HT1080 (cell line): ENCODE data around the gene OR10AD1. TPM values are rescaled to one million over a fixed set of nuclear protein-coding genes. Genes with fewer than 3 reads are reported as not detected.
"Not testable (repeated sequence)": the region's sequence is repeated elsewhere in the genome, so short reads cannot be mapped to it uniquely, and the experiment has no call there.

Source experiments
- DNase-seq: peaks from one replicate; pipeline ENCODE4 v3.0.0-alpha.2; 2015; ENCODE audit warnings: low read depth
- polyA plus RNA-seq, 2 experiments: library from polyadenylated mRNA; depleted of rRNA; stranded (reverse); fragments of >200 nt; gene quantifications; 2 replicates each; pipeline ENCODE4 v1.2.3, GENCODE V29; 2015
- total RNA-seq: library from RNA; depleted of rRNA; stranded (reverse); fragments of >200 nt; shearing (Covaris generic); gene quantifications from 2 replicates; pipeline ENCODE4 v1.2.3, GENCODE V29; 2014; rRNA removed

The OR10AD1 gene, protein sequence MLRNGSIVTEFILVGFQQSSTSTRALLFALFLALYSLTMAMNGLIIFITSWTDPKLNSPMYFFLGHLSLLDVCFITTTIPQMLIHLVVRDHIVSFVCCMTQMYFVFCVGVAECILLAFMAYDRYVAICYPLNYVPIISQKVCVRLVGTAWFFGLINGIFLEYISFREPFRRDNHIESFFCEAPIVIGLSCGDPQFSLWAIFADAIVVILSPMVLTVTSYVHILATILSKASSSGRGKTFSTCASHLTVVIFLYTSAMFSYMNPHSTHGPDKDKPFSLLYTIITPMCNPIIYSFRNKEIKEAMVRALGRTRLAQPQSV
- total RNA-seq: not detected in 2 replicates
- not detected in 2 replicates for polyA plus RNA-seq (2015; cell fraction: cytosol; rRNA removed)
- not detected in 2 replicates for polyA plus RNA-seq (2015; cell fraction: nucleus; rRNA removed)

DNA sequence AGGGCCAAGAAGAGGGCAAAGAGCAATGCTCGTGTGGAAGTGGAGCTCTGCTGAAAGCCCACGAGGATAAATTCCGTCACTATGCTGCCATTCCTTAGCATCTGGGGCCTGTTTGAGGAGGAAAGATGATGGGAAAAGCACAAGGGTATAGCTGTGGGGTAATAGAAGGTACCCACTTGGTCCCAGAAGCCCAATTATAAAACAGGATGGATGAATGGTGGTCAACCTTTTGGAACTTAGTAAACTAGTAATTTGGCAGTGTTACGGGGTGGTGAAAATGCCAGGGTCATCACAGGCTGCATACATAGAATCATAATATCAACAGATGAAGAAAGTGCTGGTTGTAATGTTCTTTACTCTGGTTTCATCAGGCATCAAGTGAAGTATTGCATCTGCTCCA lies at the start of gene OR10AD1:
TSS of gene OR10AD1 (minus strand) at position 101 of the 400 bp plus-strand sequence. CDS start at position 101, 0 bp downstream.
- DNase-seq: no peak

- DNase-seq: peak; percentile 10
These were observed 44.3 kb upstream of the OR10AD1 start for GRCh38 chr12:48247181-48247966.

DNA sequence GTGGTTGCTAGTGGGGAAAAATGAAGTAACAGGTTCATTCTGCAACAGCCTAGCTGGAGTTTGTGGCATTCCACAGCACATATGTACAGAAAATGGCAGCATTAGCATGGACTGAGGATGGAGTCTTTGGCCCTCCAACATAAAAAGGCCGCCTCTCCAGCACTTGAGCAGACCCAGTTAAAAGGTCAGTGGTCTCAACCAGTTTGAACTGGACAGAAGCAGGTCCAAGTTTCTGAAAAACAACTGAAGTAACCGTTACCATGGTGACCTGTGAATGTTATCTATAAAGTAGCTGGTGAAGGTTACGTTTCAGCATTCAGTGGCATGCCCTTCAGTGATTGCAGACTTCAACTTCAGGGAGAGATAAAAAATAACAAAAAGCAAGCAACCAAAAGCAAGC lies 34.1 kb upstream of the OR10AD1 start:
- DNase-seq: no peak

GRCh38 chr12:48235796-48236333 lies 32.8 kb upstream of the OR10AD1 start:
- no peak for DNase-seq

- DNase-seq: not testable (repeated sequence)
These were observed 28.3 kb upstream of the OR10AD1 start for GRCh38 chr12:48231169-48231958.

DNA sequence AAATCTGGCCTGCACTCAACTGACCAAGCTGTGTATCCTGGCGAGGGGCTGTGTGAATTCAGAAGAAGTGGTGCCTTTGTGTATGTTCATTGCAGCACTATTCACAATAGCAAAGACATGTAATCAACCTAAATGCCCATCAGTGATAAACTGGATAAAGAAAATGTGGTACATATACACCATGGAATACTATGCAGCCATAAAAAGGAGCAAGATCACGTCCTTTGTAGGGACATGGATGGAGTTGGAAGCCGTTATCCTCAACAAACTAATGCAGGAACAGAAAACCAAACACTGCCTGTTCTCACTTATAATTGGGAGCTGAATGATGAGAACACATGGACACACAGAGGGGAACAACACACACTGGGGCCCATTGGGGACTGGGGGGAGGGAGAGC lies 21.4 kb upstream of the OR10AD1 start:
- DNase-seq: not testable (repeated sequence)

GRCh38 chr12:48221645-48222044 lies 18.6 kb upstream of the OR10AD1 start:
- DNase-seq: peak; percentile 13

- no peak for DNase-seq
These were observed 17.6 kb upstream of the OR10AD1 start for GRCh38 chr12:48220701-48221100.

GRCh38 chr12:48219631-48220030 lies 16.5 kb upstream of the OR10AD1 start:
- no peak for DNase-seq

DNA sequence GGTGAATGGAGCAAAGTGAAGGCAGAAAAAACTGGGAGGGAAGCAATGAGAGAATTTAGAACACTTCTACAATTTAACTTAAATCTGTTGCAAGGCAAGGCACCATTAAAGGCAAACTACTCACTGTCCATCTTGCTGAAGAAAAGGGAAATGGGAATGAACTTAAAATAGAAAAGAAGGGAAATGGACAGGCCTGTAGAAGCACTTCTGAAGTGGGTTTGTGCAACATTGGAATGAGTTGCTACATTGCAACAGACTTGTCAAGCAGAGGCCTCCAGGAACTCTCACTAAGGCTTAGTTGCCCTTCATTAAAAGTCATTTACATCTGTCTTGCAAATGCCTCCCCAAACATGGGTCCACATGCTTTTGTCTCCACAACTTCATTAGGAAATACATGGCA lies 13.7 kb upstream of the OR10AD1 start:
- DNase-seq: no peak

GRCh38 chr12:48209495-48209894 lies 6.4 kb upstream of the OR10AD1 start:
- DNase-seq: not testable (repeated sequence)

DNA sequence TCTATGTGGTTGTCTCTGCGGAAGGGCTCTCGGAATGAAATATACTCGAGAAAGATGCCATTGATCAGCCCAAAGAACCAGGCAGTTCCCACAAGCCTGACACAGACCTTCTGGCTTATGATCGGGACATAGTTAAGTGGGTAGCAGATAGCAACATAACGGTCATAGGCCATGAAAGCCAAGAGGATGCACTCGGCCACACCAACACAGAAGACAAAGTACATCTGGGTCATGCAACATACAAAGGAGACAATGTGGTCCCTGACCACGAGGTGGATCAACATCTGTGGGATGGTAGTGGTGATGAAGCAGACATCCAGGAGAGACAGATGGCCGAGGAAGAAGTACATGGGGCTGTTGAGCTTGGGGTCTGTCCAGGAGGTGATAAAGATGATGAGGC lies 326 bp downstream of the OR10AD1 start:
- DNase-seq: no peak

DNA sequence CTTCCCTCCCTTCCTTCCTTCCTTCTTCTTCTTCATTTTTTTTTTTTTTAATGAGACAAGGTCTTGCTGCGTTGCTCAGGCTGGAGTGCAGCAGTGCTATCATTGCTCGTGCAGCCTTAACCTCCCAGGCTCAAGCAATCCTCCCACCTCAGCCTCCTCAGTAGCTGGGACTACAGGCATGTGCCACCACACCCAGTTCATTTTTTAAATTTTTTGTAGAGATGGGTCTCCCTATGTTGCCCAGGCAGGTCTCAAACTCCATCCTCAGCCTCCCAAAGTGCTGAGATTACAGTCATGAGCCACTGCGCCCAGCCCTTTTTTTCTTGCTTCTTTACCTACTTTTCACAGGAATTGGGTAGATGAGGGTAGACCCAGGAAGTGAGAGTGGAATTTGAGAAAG lies 1.6 kb downstream of the OR10AD1 start:
- no peak for DNase-seq

- no peak for DNase-seq
These were observed 2.0 kb downstream of the OR10AD1 start for GRCh38 chr12:48201091-48201490.

GRCh38 chr12:48199774-48200221 lies 3.3 kb downstream of the OR10AD1 start:
- DNase-seq: no peak

DNA sequence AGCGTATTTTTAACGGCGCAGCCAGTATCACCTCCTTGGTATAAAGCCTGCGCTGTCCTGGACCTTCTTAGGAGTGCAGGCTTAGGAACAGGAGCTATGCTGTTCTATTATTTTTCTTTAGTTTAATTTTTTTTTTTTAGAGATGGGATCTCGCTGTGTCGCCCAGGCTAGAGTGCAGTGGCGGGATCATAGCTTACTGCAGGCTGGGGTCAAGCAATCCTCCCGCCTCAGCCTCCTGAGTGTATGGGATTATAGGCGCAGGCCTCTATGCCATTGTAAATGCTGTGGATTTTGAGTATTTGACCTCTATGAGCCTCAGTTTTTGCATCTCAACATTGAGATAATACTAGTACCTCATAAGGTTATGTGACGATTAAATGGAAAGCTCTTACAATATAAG lies 4.1 kb downstream of the OR10AD1 start:
- DNase-seq: no peak

- no peak for DNase-seq
These were observed 4.5 kb downstream of the OR10AD1 start for GRCh38 chr12:48198672-48198971.

DNA sequence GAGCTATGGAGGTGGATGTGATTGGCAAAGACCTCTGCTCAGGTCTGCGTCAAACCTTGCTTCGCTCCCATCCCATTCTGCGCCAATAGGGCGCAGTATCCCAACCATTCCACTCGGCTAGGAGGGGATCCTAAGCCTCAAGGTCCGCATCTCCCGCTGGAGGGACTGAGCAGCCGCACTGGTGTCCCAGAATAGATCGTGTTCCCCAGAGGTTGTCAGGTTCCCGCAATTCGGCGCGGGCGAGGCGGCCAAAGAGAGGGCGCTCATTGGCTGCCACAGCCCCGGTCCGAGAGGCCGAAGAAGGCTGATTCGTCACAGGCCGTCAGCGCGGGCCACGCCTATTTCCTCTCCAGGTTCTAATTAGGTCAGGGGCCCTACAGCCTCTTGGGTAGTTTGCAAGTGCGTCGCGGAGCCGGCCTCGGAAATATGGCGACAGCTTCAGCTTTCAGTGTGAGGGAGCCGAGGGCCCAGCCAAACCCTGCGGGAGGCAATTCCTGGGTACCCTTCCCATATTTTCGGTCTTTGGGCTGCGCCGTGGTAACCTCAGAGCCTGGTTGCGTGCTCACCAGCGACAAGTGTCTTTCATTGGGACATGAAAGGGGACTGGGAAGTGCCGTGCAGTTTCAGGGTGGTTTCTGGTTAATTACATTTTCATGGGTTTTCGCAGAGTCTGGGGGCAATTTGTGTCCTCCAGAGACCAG lies 5.0 kb downstream of the OR10AD1 start:
- peak; percentile 89 for DNase-seq

DNA sequence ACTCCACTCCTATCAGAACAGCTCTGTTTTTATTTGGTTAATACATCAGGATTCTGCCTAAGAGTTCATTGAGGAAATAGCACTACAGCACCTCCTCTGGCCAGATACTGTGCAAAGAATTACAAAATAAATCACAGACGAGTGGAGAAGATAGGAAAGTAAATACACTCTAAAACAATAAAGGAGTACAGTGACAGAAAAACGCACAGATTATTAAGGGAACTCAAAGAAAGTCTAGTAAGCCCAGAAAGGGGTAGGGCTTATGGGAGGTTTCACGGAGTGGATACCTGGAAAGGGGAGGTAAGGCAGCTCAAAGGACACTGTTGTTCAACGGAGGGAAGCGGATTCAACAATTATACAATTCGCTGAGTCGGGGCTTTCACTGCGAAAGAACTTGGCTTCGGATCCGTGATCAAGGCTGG lies 5.5 kb downstream of the OR10AD1 start:
- peak; percentile 20 for DNase-seq

DNA sequence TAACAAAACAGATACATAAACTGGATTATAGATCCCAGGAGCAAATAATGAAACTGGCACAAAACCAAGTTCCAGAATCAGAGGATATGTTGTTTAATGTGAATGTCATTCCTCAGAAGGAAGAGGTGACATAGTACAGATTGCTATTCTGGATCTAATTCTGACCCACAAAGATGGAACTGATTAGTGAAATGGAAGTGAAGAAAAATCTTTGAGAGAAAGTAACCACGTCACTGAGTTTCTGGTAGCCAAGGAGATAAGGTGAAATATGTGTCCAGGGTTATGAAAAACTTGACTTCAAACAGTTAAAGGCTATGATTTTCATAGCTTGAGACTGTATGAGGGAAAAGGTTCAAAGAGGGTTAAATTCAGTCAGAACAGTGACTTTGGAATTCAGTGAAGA lies 8.3 kb downstream of the OR10AD1 start:
- DNase-seq: no peak

DNA sequence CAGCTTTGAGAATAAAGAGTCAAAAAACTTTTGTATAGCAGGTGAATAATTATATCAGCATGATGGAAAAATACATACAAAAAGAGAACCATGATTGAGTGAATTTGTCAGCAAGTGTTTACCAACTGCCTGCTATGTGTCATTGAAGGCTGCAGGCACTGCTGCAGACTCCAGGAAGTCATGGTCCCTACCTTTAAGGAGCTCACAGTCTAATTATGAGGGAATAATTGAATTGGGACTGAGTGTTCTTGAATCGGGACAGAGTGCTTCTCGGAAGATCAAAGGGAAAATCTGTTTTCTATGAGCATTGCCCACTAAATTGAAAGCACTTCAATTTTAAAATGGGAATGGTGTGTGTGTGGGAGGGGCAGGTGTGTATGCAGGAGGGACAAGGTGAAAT lies 9.5 kb downstream of the OR10AD1 start:
- DNase-seq: no peak
